Ammon's horn (tissue), 1 donor: ENCODE results near the gene HLA-DRB5.
"Not testable (repeated sequence)": the region's sequence is repeated elsewhere in the genome, so short reads cannot be mapped to it uniquely, and the experiment has no call there.

Experiments used
- DNase-seq: peaks from one replicate; pipeline ENCODE4 v3.0.0-alpha.2; 2016; ENCODE audit warnings: low spot score

Gene HLA-DRB5

DNA sequence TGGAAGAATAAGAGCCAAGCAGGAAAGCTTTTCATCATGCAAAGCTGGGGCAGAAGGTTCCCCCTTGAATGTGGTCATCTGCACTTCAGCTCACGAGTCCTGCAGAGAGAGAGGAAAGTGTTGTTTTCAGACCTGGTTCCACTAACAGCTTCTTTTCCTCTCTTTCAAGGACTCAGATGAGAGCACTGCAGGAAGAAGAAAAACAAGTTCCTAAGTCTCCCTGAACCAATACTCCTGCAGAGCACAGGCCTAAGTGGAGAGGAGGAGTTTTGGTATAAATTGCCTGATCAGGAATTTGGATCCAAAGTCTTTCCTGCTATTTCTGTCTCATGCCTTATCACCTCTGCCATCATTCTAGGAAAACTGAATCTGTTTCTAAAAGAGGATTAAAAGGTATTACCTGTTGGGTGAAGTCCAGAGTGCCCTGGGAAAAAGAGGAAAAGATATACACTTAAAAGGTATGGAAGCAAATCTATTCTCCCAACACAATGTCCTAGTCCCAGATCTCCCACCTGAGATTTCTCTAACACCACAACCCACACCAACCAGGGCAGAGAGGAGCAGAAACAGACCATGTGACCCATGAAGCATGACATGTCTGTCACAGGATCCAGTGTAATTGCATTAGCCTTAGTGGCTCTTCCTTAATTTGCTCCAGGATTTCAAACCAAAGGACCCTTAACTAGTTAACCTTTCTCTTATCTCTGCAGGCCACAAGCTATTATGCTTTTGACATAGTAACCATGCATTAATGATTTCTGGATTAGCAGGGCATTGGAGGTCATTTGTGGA is 12.2 kb downstream of the HLA-DRB5 start:
- DNase-seq: no peak

DNA sequence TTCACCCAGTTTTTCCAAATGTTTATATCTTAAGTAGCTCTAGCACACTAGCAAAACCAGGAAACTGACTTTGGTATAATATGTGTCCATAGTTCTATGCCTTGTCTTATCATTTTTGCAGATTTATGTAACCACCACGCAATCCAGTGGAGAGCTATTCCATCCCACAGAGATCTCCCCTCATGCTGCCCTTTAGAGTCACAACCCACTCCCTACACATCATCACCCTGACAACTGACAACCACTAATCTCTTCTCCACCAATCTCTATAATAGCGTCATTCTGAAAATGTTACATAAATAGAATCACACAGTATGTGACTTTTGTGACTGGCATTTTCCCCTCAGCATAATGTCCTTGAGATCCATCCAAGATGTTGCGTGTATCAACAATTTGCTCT is 29.1 kb downstream of the HLA-DRB5 start:
- DNase-seq: no peak

DNA sequence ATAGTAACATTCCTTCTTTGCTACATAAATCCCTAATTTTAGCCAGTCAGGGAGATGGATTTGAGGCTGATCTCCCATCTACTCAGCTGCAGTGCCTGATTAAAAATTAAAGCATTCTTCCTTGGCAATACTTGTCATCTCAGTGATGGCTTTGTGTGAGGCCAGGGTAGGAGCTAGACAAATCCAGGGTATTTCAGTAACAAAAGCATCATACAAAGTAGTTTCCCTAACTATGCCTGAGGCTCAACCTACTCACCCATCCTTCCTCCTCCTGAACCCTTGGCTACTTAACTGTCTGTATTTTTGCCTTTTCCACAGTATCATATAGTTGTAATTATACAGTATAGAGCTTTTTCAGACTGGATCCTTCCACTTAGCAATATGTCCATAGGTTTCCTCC is 37.7 kb downstream of the HLA-DRB5 start:
- no peak for DNase-seq

DNA sequence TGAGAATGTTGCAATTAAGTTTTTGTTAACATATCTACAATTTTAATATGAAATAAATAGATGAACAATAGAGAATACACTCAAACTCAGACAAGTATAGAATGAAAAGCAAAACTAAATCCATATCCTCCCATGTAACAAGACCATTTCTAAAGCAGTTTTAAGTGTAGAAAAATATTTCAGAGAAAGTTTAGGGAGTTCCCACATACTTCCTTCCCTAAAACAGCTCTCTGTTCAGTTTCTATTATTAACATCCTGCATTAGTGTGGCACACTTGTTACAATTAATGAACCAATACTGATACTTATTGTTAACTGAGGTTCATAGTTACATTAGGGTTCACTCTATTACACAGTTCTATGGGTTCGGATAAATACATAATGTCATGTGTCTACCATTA is 38.4 kb downstream of the HLA-DRB5 start:
- DNase-seq: no peak

DNA sequence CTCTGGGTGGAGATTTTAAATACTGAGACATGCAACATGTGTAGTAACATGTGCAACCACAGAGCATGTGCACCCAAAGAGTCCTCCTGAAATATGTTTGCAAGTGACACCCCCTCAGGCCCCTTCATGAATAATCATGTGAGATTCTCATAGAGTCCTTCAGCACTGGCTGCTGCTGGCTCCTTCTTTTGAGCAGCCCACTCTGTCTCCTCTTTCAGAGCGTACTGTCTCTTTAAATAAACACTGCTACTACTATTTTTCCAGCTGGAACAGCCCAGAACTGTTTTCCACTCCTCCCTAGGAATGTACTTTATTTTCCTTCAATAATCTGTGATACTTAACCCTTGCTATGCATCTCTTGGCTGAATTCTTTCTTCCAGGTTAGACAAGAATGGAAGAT is 42.0 kb downstream of the HLA-DRB5 start:
- no peak for DNase-seq

DNA sequence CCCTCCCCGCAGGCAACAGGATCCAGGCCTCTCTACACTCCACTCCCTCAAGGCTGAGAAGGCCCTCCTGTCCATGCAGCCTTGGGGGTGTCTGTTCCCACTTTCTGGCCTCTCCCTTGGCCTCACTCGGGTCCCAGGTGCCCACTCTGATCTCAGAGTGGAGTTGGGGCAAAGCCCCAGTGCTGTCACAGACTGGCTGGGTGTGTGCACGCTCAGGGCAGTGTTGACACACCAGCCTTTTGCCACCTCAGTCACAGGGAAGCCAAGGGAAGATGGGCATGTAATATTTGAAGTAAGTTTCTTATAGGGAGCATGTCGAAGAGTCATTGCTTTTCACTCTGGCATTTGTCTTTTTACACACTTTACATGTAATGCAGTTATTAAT is 45.5 kb downstream of the HLA-DRB5 start:
- DNase-seq: no peak

DNA sequence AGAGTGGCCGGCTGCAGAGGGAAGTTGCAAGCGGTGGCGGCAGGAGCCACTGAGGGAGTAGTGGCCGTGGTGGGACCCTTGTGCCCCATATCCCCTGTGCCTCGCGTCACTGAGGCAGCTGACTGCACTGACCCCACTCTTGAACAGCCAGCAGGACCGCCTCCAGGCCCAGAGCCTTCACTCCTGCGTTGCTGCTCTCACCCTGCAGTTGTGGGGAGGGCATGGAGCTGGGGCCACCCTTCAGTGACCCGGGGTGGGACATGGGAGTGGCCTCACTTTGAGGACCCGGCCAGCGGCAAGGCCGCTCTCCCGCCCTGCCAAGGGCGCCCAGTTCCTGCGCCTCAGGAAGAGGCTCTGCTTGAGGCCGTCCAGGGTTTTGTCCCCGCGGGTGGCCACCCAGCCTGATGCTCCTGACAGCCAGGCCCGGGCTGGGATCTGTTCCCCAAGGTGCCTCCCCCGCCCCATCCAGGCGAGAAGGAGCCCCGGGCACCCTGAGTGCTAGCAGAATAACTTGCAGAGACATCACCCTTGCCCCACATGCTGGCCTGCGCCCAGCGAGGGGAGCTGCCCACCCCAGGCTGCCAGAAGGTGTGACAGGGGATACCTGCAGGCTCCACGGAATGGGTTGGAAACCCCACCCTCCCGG is 46.0 kb downstream of the HLA-DRB5 start:
- no peak for DNase-seq

DNA sequence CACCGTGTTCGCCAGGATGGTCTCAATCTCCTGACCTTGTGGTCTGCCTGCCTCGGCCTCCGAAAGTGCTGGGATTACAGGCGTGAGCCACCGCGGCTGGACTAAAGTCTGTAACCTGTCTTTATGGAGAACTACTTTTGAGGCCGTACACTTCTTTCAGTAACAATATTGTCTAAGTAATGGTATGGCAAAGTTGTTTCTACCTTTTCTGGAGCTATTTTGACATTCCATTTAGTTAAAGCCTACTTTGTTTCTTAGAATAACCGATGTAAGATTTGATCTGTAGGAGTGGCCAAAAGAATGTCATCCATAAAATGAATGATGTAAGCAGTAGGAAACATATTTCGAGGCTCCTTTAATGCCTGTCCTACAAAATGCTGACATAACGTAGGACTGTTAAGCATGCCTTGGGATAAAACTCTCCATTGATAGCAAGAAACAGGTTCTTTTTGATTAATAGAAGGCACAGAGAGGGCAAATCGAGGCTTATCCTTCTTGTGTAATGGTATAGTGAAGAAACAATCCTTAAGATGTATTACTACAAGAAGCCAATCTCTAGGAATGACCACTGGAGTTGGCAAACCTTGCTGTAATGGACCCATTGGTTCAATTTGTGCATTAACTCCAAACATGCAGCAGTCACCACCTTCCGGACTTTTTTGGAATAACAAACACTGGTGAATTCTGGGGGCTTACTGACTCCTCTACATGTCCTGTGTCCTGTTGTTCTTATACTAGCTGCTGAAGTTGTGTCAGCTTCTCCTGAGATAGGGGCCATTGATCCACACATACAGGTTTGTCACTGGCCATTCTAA is 54.5 kb downstream of the HLA-DRB5 start:
- no peak for DNase-seq

DNA sequence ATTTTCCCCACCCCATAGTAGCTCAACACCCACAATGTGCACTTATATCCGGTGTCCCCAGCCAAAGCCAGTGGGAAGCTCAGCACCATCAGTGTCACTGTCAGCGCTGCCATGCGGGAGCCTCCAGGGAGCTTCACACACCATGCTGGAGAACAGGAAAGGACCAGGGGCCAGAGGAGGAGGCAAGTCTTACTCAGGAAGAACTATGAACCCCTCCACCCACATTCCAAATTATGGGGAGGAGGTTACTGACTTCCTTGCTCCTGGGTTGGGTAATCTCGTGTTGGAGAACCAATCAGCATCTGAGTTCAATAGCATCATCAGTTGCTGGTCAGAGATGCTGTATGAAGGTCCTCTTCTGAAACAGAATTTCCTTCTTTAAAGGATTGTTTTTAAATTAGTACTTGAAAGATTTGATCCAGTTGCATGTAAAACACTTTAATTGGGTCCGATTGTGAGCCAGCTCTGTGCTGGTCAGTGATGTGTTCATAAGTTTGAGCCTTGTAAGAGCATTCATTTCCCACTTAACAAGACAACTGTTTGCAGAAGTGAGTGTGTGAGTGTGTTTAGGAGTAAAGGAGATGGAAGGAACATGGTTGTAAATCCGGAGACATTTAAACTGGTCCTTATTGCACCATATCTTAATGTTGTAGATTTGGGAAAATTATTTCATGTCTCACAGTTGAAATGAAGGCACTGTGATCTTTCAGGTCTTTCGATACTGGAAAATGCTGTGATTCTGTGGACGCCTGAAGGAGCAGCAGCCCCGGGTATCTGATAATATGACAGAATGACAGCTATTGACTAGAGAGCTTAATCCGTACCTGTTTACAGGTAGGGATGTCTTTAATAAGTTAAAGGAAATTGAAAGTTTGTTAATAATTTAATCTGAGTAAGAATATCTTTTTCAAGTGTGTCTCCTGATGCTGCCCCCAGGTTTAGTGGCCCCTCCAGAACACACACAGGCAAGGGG is 56.4 kb downstream of the HLA-DRB5 start:
- peak; percentile 13 for DNase-seq

DNA sequence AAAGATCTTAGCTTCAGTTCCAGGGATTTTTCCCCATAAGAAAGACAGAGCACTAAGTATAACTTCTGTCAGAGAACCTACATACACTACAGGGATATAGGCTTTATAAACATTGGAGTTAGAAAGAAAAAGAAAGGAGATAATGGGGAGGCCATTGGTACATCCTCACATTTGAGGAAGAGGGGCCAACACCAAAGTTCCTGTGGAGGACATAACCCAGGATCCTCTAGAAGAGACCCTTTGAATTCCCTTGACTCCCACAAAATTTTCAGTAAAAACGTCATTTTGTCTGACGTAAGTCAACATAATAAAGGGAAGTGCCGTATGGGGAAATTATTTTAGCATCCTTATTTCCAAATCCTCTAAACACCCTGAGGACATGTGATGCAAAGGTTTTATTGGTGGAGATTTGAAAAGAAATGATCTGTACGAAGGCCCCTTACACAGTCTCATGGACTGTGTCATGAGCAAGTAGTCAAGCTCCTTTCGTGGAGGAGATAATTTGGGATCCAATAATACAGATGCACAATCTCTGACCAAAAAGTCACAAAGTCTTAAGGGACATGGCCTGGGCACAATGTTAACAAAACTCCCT is 57.2 kb downstream of the HLA-DRB5 start:
- no peak for DNase-seq

DNA sequence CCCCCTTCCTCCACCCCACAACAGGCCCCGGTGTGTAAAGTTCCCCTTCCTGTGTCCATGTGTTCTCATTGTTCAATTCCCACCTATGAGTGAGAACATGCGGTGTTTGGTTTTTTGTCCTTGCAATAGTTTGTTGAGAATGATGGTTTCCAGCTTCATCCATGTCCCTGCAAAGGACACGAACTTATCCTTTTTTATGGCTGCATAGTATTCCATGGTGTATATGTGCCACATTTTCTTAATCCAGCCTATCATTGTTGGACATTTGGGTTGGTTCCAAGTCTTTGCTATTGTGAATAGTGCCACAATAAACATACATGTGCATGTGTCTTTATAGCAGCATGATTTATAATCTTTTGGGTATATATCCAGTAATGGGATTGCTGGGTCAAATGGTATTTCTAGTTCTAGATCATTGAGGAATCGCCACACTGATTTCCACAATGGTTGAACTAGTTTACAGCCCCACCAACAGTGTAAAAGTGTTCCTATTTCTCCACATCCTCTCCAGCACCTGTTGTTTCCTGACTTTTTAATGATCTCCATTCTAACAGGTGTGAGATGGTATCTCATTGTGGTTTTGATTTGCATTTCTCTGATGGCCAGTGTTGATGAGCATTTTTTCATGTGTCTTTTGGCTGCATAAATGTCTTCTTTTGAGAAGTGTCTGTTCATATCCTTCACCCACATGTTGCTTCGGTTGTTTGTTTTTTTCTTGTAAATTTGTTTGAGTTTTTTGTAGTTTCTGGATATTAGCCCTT is 62.2 kb downstream of the HLA-DRB5 start:
- not testable (repeated sequence) for DNase-seq
